Fibroblast of skin of left biceps (primary cell): ENCODE measurements around the gene FAM83E.

Experiments
- DNase-seq, 2 experiments: peaks; one replicate each; pipeline ENCODE4 v3.0.0-alpha.2; 2013; ENCODE audit warnings: low read depth in 2 of 2

FAM83E gene

GRCh38 chr19:48575931-48576622, 38.8 kb downstream of the FAM83E start:
- no peak for DNase-seq

- DNase-seq: no peak
Measured at GRCh38 chr19:48573163-48573505, 41.7 kb downstream of the FAM83E start.

GRCh38 chr19:48571378-48572162, 43.3 kb downstream of the FAM83E start:
- DNase-seq: no peak

GRCh38 chr19:48569814-48570213, 45.1 kb downstream of the FAM83E start:
- DNase-seq: no peak

GRCh38 chr19:48568345-48568886, 46.5 kb downstream of the FAM83E start:
- DNase-seq: no peak

GRCh38 chr19:48565090-48565489, 49.8 kb downstream of the FAM83E start:
- no peak for DNase-seq
